Keratinocyte (primary cell): Measurements from ENCODE around the gene ASTN2.

ENCODE experiments used
- EZH2 ChIP-seq: IDR thresholded peaks from one replicate; pipeline ENCODE4 v1.6.1; 2012; ENCODE audit warnings: inconsistent platforms, mild to moderate bottlenecking, low read length, moderate library complexity
- TF ChIP-seq, protein P1 (sequence below), 3 experiments: IDR thresholded peaks in 1 of 3; conservative IDR thresholded peaks in 1 of 3; optimal IDR thresholded peaks in 1 of 3; 2 replicates in 2 of 3; 3 replicates in 1 of 3; pipeline versions ENCODE3 to v1.5.1; 2011; ENCODE audit warnings: low read length in 3 of 3, mild to moderate bottlenecking in 3 of 3, moderate library complexity in 2 of 3, control low read depth in 1 of 3, inconsistent platforms in 1 of 3; ENCODE audit not compliant: insufficient read depth in 2 of 3; ENCODE audit errors: extremely low read depth in 1 of 3

DNA sequence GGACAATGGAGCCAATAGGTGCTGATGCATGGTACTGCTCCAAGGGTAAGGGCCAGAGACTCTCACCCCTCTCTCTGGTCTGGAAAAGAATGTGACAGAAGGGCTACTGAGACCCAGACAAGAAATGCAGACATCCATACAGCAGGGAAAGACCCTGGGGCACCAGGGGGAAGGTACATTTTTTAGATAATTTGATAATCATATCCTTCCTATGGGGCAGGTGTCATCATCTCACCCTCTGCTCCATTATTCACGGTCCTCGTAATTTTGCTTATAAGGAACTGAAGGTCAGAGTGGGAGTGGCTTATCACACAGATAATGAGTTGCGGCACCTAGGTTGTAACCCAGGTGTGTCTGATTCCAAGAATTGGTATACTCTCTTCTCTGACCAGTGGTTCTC, 637.7 kb downstream of the ASTN2 start:
- TF ChIP-seq EZH2 = no peak
- TF ChIP-seq, protein P1, sequence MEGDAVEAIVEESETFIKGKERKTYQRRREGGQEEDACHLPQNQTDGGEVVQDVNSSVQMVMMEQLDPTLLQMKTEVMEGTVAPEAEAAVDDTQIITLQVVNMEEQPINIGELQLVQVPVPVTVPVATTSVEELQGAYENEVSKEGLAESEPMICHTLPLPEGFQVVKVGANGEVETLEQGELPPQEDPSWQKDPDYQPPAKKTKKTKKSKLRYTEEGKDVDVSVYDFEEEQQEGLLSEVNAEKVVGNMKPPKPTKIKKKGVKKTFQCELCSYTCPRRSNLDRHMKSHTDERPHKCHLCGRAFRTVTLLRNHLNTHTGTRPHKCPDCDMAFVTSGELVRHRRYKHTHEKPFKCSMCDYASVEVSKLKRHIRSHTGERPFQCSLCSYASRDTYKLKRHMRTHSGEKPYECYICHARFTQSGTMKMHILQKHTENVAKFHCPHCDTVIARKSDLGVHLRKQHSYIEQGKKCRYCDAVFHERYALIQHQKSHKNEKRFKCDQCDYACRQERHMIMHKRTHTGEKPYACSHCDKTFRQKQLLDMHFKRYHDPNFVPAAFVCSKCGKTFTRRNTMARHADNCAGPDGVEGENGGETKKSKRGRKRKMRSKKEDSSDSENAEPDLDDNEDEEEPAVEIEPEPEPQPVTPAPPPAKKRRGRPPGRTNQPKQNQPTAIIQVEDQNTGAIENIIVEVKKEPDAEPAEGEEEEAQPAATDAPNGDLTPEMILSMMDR (optimal IDR thresholded peaks at IDR 0.05 in 1 of 3, IDR thresholded peaks at IDR 0.05 in 1 of 3, conservative IDR thresholded peaks at IDR 0.05 in 1 of 3; ENCODE audit: extremely low read depth in 1 of 3, insufficient read depth in 2 of 3, low read length in 3 of 3) = no peak
